Tibial artery (tissue), 4 donors: ENCODE measurements around the gene SPANXB1.
"Not testable (repeated sequence)": the region's sequence is repeated elsewhere in the genome, so short reads cannot be mapped to it uniquely, and the experiment has no call there.

ENCODE experiments used
- DNase-seq, 2 donors: peaks; one replicate each; pipeline ENCODE4 v3.0.0-alpha.2; 2019
- H3K27ac ChIP-seq, 2 donors: fragments of 200-600 bp; sonication (generic) in 1 of 2; 1 replicate in 1 of 2; 2 replicates in 1 of 2; pipeline ENCODE4 v1.5.1; 2018 to 2019; ENCODE audit warnings: mild to moderate bottlenecking in 1 of 2
- H3K27me3 ChIP-seq, 2 donors: fragments of 200-600 bp; sonication (generic) in 1 of 2; one replicate each; pipeline versions ENCODE4 v1.5.1 to v1.6.0; 2016 to 2019
- H3K36me3 ChIP-seq, 3 donors: fragments of 200-600 bp; sonication (generic) in 2 of 3; one replicate each; pipeline ENCODE4 v1.5.1; 2016 to 2019; ENCODE audit warnings: mild to moderate bottlenecking in 2 of 3
- H3K4me1 ChIP-seq, 4 donors: fragments of 200-600 bp; sonication (generic) in 2 of 4; 1 replicate in 3 of 4; 2 replicates in 1 of 4; pipeline ENCODE4 v1.5.1; 2016 to 2019
- H3K4me3 ChIP-seq, 2 donors: fragments of 200-600 bp; sonication (generic) in 1 of 2; 1 replicate in 1 of 2; 2 replicates in 1 of 2; pipeline ENCODE4 v1.5.1; 2018 to 2019; ENCODE audit warnings: mild to moderate bottlenecking in 2 of 2
- H3K9me3 ChIP-seq, 3 donors: fragments of 200-600 bp; sonication (generic) in 1 of 3; one replicate each; pipeline ENCODE4 v1.5.1; 2016 to 2019
- intact Hi-C: fragments of 100-400 bp; cut with DNase I; formaldehyde crosslinking; loops from one replicate; pipeline ENCODE4 v1.15.0; 2023; ENCODE audit warnings: low total_unique reads

Gene SPANXB1

GRCh38 chrX:141052098-141052497 is 49.7 kb downstream of the SPANXB1 start:
- H3K27ac ChIP-seq, H3K9me3 ChIP-seq, H3K36me3 ChIP-seq, H3K4me1 ChIP-seq, DNase-seq, intact Hi-C loops, H3K4me3 ChIP-seq, H3K27me3 ChIP-seq: not testable (repeated sequence)
